ENCODE measurements around the gene ERBB4.

ERBB4 gene

DNA sequence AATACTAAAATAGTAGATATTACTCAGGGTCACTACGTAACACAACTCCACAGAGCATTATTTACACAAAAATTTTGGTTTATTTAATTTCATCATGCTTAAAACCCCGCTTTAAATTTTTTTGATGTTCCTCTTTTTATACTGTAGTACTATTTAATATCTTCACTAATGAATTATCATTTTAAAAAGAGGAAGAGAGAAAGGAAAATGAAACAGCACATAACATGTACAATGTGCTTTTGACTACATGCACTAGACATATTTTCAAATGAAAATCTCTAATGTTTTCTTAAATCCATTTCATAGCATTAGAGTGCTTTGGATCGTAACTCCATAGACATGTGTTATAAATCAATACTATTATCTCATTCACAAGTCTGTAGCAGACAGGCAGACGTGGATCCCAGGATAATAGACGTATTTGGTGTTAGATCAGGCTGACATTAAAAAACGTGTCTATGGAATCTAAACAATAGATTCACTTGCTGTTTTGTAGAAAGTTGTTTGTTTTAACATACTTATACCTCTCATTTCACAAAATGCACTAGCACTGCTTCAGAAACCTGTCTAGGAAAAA is 1085.2 kb downstream of the ERBB4 start:
- no peak for DNase-seq

DNA sequence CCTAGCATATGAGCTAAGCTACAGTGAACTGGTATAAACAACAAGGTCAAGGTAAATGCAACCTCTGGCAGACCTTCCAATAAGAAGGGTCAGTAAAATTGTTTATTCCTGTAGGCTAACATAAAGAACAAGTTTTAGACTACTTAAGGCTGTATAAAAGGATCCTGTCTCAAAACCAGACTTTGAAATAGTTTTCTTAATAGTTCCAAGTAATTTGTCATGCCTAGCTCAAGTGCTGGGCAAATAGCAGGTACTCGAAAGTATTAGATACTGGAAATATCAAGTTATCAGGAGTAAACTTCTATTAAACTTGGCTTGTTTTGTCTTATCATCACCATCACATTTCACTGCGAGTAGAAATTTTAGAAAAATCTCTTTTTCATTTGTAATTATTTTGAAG is 1087.0 kb downstream of the ERBB4 start:
- DNase-seq = no peak

DNA sequence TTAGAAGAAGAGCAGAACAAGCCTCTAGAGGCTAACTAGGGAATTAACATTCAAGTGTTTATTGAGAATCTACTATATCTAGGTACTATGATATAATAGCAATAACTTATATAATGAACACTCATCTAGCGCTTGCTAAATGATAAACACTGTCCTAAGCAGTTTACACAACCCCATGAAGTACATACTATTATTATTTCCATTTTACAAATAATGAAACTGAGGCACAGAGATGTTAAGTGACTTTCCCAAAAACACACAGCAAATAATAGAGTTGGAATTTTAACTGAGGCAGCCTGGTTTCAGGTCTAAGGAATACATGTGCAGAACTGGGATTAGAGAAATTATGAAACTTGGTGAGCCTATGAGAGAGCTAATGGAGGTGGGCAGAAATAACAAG is 1088.8 kb downstream of the ERBB4 start:
- DNase-seq = no peak

DNA sequence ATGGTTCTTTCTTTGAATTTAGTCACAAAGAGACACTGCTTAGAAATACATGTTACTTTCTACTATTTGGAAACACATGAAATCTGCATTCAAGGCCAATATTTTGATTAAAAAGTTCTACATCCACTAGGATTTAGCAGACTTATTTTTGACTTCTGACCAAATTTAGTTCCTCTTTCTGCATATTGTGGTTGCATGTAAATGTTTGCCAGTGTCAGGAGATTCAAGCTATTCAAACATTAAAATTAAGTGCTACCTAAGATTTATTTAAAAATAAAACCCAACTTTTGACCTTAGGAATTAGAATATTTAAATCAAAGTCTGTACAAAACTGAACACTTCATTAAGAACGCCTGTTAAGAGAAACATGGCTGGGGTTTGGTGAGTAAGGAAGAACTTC is 1091.1 kb downstream of the ERBB4 start:
- DNase-seq = no peak

DNA sequence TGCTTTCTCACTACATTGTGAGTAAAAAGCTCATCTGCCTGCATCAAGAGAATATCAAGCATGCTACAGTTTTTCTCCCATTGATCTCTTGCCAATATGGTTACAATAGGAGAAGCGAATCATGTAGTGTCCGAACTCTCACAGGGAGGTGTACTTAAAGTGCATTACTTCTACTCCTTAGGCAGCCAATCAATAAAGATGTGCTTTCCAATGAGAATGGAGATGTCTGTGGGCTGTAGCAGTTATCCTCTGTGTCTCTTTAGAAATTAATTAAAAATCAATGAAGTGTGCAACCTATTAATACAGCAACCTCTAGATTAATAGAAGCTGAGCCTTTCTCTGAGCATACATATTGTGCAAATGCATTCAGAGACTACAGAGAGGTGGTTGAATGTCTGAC is 1098.5 kb downstream of the ERBB4 start:
- no peak for DNase-seq

DNA sequence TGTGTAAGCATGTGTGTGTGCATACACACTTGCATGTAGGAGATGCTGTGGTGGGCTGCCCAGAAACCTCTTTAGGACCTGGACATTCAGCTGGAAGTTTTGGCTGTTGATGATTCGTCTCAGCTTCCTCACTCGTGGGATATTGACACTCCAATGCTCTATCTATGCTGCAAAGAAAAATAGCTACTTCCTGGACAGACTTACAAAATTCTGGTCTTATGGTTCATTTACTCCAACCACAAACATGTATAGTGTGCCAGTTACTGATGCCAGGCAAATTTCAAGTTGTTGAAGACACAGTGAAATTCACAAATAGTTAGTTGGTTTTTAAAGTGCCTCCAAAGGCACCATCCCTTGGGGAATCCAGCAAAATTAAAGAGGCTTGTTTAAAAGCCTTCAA is 1099.6 kb downstream of the ERBB4 start:
- no peak for DNase-seq

DNA sequence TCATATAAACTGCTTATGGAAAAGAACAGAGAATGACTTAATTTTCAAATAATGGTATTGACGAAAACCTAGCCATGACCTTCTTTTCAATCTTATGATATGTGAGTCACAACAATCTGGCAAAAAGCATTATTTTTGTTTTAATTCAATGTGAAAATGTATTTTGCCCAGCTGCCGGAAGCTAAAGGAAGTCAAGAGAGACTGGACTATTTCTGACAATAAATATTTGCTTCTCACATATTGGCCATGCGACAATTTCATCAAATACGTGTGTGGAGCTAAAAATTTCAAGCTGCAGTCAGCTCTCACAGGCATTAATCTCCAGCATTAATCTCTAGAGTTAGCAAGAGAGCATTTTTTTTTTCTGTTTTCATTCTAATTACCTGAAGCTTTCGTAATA is 1101.2 kb downstream of the ERBB4 start:
- DNase-seq = no peak

DNA sequence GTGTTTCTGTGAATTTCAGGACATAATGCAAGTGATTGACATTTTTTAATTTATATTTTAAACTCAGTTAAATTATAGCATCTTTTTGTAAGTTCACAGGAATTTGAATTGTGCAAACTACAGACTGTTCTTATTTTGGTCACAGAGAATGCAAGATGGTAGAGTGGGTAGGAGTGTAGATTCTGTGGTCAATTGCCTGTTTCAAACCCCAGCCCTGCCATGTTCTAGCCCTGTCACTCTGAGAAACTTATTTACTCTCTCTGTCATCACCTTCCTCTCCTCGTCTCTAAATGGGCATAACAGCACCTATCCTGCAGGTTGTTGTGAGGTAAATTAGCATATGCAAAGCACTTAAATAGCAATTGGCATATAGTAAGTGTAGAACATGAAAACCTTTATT is 1102.4 kb downstream of the ERBB4 start:
- no peak for DNase-seq

DNA sequence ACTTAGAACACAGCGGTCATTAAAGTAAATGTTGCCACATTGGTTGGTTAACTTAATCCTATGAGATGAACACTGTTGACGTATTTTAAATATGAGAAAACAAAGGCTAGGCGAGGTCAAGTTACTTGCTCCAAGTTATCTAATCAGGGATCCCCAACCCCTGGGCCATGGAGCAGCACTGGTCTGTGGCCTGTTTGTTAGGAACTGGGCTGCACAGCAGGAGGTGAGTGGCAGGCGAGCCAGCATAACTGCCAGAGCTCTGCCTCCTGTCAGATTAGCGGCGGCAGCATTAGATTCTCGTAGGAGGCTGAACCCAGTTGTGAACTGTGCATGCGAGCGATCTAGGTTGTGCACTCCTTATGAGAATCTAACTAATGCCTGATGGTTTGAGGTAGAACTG is 1103.3 kb downstream of the ERBB4 start:
- no peak for DNase-seq

DNA sequence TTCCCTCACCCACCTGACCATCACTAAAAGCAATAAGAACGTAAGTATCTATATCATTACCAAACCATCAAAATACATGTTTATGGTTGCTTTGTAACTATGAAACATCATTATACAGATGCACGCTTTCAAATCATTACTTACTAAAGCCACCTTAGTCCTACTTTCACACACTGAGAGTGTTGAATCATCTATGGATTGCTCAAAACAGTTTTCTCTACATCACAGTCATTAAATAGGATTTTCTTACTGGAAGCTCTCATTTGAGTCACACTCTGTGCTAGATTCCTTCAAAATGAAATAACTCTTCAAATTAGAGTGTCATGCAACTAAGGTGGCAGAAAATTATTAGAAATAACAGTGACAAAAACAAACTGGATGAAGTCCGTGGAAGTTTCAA is 1103.8 kb downstream of the ERBB4 start:
- DNase-seq = no peak

DNA sequence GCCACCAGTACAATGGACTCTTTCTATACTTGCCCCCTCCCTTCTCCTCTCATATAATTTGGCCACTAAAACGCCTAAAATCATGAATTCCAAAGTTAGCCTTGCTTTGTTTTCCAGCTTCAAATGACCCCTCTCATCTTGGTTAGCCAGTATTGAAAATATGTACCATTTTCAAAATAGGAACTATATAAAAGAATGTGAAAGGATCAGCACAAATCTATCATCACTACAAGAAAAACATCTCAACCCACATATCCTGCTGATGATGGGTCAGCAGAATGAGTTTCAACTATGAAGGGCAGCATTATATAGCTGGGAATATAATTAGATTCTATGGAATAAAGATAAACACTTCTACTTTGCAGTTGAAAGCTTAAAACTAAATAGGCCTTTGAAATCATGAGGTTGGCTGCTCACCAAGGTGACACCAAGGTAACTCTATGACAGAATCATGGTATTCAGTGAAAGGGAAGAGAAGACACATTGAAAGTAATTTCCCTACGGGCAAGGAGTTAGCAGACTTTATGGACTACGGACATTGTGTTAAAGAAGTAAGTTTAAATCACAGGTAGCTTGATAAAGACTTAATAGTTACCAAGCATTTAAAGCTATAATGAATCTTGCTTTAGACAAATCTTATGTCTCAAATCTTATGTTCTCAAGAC is 1109.2 kb downstream of the ERBB4 start:
- no peak for DNase-seq

DNA sequence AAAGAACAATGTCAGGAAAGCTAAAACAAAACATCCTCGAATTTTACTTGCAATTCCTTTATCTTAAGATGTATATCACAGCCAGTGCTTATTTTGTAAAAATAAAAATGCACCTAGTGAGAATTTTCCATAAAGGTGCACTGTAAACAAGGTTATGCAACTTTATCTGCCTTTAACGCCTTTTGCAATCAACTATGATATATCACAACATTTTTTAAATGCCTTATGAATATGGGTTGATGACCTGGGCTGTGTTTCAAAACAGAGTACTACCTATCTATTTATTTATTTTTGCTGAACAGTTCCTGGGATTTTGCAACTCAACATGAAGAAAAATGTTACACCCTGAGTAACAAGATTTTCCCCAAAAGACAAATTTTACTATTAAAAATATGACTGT is 1112.4 kb downstream of the ERBB4 start:
- no peak for DNase-seq

DNA sequence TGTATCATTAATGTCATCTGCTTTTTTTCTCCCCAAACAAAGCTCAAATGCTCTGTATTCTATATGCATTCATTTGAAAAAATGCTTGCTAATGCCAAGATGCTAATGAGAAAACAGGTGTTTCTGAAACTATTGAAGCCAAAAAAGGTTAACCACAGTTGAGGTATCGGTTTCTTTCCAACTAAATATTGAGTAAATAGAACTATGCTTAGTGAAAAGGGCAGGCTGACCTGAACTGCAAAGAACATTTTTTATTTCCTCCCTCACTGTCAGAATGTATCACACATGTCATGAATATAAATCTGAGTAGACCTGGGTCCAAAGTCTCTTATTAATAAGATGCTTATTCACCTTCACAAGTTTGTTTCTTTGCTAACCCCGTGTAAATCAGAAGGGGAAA is 1115.6 kb downstream of the ERBB4 start:
- DNase-seq = no peak

DNA sequence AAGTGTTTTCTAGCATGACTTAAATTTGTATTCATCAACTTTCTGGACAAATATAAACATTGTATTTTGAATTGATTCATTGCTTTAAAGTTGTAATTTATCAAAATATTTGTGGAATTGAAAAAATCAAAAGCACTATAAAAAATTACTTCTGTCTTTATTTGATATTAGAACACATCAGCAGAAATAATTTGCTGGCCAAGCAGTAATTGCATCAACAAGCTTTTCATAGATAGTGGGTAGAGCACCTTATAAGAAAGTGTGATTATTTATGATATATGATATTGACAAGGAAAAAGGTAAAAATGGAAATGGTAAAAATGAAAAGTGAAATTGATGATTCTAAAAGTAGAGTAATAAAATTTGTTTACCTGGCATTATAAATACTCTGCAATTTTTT is 1121.1 kb downstream of the ERBB4 start:
- DNase-seq = no peak

DNA sequence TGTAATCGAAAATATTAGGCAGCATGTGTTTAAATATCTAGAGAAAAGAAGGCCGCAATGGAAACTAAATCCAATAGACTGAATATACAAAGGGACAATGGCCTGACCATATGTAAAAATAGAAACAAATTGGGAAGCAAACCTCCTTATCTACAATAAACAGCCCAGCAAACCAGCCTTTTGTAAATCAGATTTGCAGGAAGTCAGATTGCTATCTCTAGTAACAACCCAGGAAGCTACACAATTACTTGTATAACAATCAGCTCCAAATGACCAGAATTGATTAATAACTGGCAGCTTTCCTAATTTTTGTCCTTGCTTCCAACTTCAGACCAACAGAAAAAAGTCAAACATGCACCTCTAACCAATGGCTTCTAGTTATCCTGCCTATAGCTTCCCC is 1122.2 kb downstream of the ERBB4 start:
- no peak for DNase-seq

DNA sequence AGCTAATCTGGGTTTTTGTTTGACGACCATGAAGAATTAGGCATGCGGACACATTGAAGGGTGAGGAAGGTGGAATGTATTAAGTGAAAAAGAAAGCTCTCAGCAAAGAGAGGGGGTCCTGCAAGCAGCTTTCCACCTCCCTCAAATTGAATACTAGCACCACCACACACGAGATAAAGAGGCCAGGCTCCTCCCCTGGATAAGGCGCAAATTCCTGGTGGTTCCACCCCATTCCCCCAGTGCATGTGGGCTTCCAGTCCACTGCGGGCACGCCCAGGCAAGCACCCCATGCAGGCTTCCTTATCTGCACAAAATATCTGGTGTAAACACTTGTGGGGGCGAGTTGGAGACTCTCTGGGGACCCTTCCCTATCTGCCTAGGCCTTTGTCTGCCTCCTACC is 1124.9 kb downstream of the ERBB4 start:
- DNase-seq = no peak

DNA sequence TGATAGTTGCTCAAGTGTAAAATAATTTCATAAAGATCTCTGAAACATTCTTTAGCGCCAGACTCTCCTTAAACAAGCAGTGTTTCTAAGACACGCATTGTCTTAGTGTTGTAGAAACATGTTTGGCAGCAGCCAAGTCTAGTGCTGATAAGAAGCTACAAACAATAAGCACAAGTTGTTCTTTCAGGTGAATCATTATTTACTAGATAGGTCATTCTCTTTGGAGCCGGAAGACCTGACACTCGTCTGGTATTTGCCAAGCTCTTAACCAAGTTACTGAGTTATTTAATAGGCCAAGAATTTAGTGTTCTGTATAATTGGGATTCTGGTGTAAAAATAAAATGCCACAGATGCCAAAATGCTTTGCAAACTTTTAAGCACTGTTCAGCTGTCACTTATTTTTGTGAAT is 1130.1 kb downstream of the ERBB4 start:
- no peak for DNase-seq

DNA sequence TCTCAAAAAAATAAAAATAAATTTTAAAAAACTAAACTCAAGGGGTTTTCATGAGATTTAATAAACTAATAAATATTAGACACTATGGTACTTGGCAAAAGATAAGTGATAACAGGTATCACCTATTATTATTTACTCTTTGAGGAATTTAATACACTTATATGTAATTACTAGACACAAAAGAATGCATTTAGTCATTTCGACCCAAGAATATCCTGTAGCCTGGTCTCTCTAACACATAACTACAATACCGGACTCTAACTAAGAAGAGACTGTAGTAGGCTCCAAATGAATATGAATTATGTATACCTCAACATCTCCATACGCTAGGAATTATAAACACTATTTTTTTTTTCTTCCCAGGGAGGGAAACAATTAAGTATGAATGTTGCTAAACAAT is 1131.5 kb downstream of the ERBB4 start:
- DNase-seq = no peak

DNA sequence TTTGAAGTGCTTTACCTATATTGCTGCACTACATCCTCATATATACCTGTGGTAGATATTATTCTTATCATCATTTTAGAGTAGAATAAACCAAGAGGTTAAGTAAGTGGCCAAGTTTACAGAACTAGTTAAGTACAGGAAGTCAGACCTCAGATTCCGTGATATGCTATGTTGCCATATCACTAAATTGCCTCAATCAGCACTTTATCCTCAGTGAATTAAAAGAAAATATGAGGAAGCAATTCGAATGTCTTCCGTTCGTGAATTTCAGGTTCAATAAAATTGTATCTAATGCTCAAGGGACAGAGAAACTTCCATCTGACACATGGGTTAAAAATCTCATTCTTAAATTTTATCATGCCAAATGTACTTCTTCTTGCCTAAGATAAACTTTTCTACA is 1133.6 kb downstream of the ERBB4 start:
- DNase-seq = no peak

DNA sequence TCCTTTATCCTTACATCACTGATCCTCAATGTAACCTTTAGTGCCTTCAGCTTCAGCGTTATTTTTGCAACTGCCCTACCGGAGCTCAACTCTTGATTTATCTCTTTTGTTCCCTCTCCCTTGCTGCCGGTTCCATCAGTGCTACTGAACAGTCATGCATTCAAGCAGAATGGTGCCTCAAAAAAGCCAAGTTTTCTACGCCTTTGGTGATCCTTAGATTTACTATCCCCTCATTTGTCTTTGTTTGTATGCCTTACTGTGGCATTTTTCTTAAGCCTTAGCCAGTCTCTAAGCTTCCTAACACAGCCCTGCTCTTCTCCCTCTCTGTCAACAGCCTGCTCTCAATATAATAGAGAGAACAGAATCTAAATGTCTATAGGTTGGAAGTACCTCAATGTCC is 1134.5 kb downstream of the ERBB4 start:
- DNase-seq = no peak

DNA sequence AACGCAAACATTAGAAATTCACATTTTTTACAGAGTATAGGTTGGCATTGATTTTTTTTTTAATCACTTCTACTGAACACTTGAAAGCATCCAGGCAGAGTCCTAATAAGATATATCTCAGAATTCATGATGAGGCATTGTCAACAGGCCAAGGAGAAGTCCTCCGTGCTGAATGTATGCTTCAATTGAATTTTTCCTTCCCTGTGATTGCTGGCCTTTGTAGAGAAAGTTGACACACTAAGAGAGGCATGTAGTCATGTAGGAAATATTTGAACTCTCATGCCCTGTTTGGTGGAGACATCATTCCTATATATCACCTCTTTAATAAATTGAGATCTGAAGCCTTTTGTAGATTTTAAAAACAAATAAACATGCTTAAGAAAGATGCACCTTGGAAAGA is 1137.3 kb downstream of the ERBB4 start:
- no peak for DNase-seq

DNA sequence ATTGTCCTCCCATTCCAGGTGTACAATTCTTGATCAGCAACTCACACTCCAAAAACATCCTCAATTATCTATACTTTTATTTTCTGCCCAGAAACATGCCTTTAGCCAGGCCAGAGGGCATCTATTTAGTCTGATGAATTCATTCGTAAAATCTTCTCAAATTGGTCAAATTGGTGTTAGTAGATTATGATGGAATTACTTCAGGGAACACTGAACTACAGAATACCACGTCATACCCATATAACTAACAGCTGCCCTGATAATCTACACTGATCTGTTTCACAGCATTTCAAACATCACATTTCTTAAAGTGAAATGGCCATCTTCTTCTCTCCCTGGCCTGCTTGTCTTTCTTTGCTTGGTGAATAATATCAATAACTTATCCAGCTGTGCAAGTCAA is 1140.8 kb downstream of the ERBB4 start:
- no peak for DNase-seq

DNA sequence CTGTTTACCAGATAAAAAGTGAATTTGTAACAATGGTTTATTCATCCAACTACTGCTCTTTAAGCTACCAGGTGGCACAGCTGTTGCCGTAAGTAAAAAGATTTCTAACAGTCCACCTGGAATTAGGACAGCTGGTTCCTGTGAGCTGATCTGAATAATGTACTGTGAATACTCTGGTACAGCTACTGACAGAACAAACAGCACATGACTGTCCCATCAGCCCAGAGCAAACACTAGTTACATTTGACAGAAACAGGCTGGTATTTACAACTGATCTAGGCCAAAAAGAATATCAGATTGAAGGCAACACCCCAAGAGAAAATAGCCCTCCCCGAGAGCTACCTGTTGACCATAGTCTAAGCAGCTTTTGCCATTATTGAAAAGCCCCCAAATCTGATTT is 1141.8 kb downstream of the ERBB4 start:
- no peak for DNase-seq

DNA sequence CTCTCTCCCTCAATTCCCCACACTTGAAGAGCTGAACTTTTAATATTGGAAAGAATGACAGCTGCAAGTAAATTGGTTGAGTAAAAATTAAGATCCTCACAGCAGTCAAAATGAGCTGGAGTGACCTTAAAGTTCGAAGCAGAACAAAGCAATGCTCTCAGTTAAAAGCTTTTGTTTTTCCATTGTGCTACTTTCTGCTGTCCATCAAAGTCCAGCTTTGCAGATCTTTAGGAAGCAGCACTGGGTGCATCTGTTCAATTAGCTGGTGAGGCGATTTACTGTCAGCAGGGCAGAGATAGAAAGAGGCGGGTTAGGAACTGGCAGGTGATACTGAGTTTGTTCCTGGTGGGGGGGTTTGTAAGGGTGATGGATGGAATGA is 1147.4 kb downstream of the ERBB4 start:
- DNase-seq = no peak

DNA sequence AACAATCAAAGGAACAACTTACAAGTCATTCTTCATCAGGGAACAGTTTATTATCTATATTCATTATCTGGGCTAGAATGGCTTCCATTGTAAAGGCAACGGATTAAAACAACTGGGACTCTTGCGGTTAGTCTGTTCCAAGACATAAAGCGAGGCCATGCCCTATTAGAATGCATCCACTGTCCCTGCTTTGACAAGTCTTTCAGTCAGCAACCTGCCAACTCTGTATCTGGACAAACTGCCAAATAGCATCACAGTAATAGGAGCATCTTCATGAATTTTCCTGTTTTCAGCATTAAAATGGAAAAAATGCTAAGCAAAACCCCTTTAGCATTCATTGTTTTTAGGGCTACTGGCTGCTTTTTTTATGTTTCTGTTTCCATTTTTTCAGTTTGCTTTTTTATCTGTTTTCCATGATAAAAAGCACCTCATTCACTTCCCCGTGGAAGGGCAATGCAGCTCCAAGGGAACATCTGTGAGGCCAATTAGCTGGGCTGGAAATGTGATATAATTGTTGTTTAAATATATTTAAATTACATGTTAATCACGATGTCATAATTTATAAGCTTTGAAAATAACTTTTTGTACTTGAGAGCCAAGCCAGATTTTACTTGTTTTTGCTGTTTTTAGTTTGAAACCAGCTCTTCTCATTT is 1147.9 kb downstream of the ERBB4 start:
- no peak for DNase-seq
